ENCODE measurements around the gene ARHGAP31.

- TF ChIP-seq CTCF (IDR thresholded peaks at IDR 0.05) = no peak
- TF ChIP-seq POLR2A (IDR thresholded peaks at IDR 0.05) = no peak
These were observed 123.8 kb downstream of the ARHGAP31 start for GRCh38 chr3:119417771-119418512.
